ENCODE data around the gene SESTD1. TPM values are rescaled to one million over a fixed set of nuclear protein-coding genes. Genes with fewer than 3 reads are reported as not detected.

Gene SESTD1
- total and polyA plus RNA-seq, 2 experiments from 2014 or later = 12.6 to 21.6 TPM

DNA sequence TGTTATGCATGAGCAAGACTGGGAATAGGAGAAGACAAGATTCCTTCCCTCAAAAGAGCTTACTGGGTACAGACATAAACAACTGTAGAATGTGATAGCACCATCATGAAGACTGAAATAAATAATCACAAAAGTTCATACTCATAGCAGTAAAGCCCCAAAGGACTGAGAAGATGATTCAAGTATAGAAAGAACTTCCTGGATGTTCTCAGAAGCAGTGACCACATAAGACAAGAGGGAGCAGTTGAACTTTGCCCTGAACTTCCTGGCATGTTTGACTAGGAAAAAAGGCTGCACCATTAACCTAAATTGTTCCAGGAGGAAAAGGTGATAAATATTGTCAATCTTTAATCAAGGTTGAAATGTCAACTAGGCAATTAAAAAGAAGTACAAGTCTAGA lies 156.9 kb downstream of the SESTD1 start:
- Histone ChIP-seq H4K20me1 (replicated peaks; ENCODE audit: insufficient read depth) (no peaks in the 10 kb centered on the region), H3K9me2 (ENCODE audit: insufficient read depth) (no peaks in the 10 kb centered on the region), H3K27me3 (ENCODE audit: insufficient read depth) (no peaks in the 10 kb centered on the region), H3K4me1 (ENCODE audit: insufficient read depth) (no peaks in the 10 kb centered on the region), H3K79me2 (replicated peaks; ENCODE audit: insufficient read depth) (no peaks in the 10 kb centered on the region), H3F3A (replicated peaks; ENCODE audit: low read depth) (no peaks in the 10 kb centered on the region), H3K4me2 (no peak overlapping the region), H3K4me3 (no peak overlapping the region), H3K36me3 (ENCODE audit: insufficient read depth) (no peaks in the 10 kb centered on the region), H2AFZ (no peak overlapping the region), H3K27ac (ENCODE audit: low read depth) (no peak overlapping the region)
- no peak for ATAC-seq
- Mint-ChIP-seq H3K27me3 (ENCODE audit: insufficient read depth, low read depth, poor library complexity) (no peaks in the 10 kb centered on the region), H3K9me3 (no peaks in the 10 kb centered on the region), H3K27ac (no peak overlapping the region), H3K36me3 (ENCODE audit: low read depth) (peaks cover 10% of the 10 kb centered on the region), H3K4me3 (no peak overlapping the region), H3K4me1 (no peaks in the 10 kb centered on the region; the same call in 2 of the 3 replicates)
- no peak for DNase-seq (ENCODE audit: low spot score)
- TF ChIP-seq ZNF114 (CRISPR knock-in tag; IDR thresholded peaks at IDR 0.05) (no peak), CTCF (conservative IDR thresholded peaks at IDR 0.05; ENCODE audit: low read depth in 2 of 2) (no peak), STAT1 (IDR thresholded peaks at IDR 0.05; ENCODE audit: unreplicated experiment) (no peak), ZNF331 (CRISPR knock-in tag; IDR thresholded peaks at IDR 0.05; ENCODE audit: low read depth) (no peak), EZH2phosphoT487 (IDR thresholded peaks at IDR 0.05; ENCODE audit: unreplicated experiment) (no peak), CREB1 (CRISPR knock-in tag; IDR thresholded peaks at IDR 0.05; ENCODE audit: low read depth) (no peak)
- TF ChIP-seq, protein P1, sequence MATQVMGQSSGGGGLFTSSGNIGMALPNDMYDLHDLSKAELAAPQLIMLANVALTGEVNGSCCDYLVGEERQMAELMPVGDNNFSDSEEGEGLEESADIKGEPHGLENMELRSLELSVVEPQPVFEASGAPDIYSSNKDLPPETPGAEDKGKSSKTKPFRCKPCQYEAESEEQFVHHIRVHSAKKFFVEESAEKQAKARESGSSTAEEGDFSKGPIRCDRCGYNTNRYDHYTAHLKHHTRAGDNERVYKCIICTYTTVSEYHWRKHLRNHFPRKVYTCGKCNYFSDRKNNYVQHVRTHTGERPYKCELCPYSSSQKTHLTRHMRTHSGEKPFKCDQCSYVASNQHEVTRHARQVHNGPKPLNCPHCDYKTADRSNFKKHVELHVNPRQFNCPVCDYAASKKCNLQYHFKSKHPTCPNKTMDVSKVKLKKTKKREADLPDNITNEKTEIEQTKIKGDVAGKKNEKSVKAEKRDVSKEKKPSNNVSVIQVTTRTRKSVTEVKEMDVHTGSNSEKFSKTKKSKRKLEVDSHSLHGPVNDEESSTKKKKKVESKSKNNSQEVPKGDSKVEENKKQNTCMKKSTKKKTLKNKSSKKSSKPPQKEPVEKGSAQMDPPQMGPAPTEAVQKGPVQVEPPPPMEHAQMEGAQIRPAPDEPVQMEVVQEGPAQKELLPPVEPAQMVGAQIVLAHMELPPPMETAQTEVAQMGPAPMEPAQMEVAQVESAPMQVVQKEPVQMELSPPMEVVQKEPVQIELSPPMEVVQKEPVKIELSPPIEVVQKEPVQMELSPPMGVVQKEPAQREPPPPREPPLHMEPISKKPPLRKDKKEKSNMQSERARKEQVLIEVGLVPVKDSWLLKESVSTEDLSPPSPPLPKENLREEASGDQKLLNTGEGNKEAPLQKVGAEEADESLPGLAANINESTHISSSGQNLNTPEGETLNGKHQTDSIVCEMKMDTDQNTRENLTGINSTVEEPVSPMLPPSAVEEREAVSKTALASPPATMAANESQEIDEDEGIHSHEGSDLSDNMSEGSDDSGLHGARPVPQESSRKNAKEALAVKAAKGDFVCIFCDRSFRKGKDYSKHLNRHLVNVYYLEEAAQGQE (IDR thresholded peaks at IDR 0.05; ENCODE audit: unreplicated experiment) = no peak

DNA sequence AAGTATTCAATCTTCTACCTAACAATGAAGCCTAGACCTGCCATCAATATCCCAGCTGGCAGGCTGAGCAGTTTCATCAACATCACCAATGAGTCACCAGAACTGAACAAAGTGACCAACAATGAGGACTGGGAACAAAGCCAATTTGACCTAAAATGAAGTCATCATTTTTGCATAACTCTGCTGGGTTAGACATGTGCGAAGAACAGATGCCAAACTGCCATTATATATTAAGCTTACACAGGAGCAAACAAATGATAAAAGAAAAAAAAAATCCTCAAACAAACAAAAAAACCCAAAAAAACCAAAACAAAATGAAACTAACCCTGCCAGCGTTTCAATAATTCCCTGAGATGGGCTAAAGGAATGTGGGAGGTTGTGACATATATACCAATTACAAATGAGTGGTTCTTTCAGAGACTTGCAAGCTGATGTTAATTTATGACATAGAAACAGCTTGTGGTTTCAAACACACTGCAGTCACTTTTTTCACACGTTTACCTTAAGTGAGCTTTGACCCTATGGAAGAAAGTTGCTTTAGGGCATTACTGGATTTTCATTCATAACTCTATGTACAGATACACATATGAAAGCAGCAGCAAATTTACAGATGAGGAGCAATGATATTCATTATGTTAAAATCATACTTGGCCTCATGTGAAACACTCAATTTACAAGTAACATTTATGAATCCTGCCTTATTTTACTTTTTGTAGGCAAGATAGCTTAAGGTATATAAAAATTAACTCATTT lies 157.8 kb downstream of the SESTD1 start:
- no peaks in the 10 kb centered on the region for H3K79me2 ChIP-seq (replicated peaks; ENCODE audit: insufficient read depth)
- H3K36me3 ChIP-seq (ENCODE audit: insufficient read depth) = no peaks in the 10 kb centered on the region
- DNase-seq (ENCODE audit: low spot score) = no peak
- H3K4me3 ChIP-seq = no peak overlapping the region
- H3K27me3 ChIP-seq (ENCODE audit: insufficient read depth) = no peaks in the 10 kb centered on the region
- H3K27ac Mint-ChIP-seq = peak overlapping the region; percentile 81; the same call in 1 of the 2 replicates
- H3K4me1 ChIP-seq (ENCODE audit: insufficient read depth) = no peaks in the 10 kb centered on the region
- no peaks in the 10 kb centered on the region for H3K9me2 ChIP-seq (ENCODE audit: insufficient read depth)
- H3F3A ChIP-seq (replicated peaks; ENCODE audit: low read depth) = no peaks in the 10 kb centered on the region
- no peak for ATAC-seq
- H3K4me2 ChIP-seq = no peak overlapping the region
- no peak overlapping the region for H2AFZ ChIP-seq
- peaks cover 4% of the 10 kb centered on the region for H3K36me3 Mint-ChIP-seq (ENCODE audit: low read depth)
- H3K27me3 Mint-ChIP-seq (ENCODE audit: insufficient read depth, low read depth, poor library complexity) = no peaks in the 10 kb centered on the region
- no peaks in the 10 kb centered on the region for H4K20me1 ChIP-seq (replicated peaks; ENCODE audit: insufficient read depth)
- H3K9me3 Mint-ChIP-seq = no peaks in the 10 kb centered on the region
- H3K27ac ChIP-seq (ENCODE audit: low read depth) = no peak overlapping the region
- no peak overlapping the region for H3K4me3 Mint-ChIP-seq
- H3K4me1 Mint-ChIP-seq = no peaks in the 10 kb centered on the region; the same call in 2 of the 3 replicates
- TF ChIP-seq EZH2phosphoT487 (IDR thresholded peaks at IDR 0.05; ENCODE audit: unreplicated experiment) (no peak), JUNB (IDR thresholded peaks at IDR 0.05; ENCODE audit: unreplicated experiment) (no peak), ZNF331 (CRISPR knock-in tag; IDR thresholded peaks at IDR 0.05; ENCODE audit: low read depth) (no peak), EZH2 (IDR thresholded peaks at IDR 0.05; ENCODE audit: low read depth, unreplicated experiment) (no peak), NANOG (IDR thresholded peaks at IDR 0.05; ENCODE audit: borderline replicate concordance) (no peak), CREB1 (CRISPR knock-in tag; IDR thresholded peaks at IDR 0.05; ENCODE audit: low read depth) (no peak), CTCF (conservative IDR thresholded peaks at IDR 0.05; ENCODE audit: low read depth in 2 of 2) (no peak)
